ENCODE data around the gene MGME1.

DNA sequence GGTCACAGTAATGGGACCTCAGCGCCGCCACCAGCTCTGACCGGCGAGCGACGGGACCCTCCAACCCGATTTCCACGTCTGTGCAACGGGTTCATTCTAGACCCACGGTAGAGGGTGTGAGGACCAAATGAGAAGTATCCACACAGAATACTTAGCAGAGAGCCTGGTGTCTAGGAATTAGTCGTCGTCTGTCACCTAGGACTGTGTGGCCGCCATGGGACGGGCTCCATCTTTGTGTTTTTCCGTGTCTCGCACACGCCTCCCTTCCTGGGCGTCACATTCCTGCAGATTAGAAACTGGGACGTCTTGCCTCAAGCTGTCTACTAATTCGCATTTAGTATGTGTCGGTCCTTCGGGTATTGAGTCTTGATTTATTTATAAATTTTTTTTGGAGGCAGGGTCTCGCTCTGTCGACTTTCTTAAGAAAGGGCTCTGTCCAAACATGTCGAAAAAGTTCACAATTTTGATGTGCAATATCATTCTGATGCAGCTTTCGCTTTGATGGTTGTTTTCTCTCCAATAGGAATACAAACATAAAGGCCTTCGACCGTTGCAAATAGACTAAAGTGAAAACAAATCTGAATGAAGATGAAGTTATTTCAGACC lies 563 bp downstream of the MGME1 start:
- TF ChIP-seq EGR1 (conservative IDR thresholded peaks at IDR 0.05) (no peak), MXI1 (IDR thresholded peaks at IDR 0.05; ENCODE audit: low read depth, low read length) (no peak), ZEB2 (IDR thresholded peaks at IDR 0.05) (no peak), ZNF197 (CRISPR knock-in tag; IDR thresholded peaks at IDR 0.05; ENCODE audit: low read depth) (no peak), ILF3 (IDR thresholded peaks at IDR 0.05; ENCODE audit: borderline replicate concordance) (no peak), ZKSCAN3 (CRISPR knock-in tag; IDR thresholded peaks at IDR 0.05) (no peak), TEAD2 (tag; IDR thresholded peaks at IDR 0.05) (no peak), POLR2A (conservative IDR thresholded peaks at IDR 0.05) (no peak; the same call in 1 of the 2 replicates), TEAD4 (IDR thresholded peaks at IDR 0.05; ENCODE audit: low read length) (no peak), TEAD4 (CRISPR knock-in tag; IDR thresholded peaks at IDR 0.05; ENCODE audit: borderline replicate concordance) (no peak), ZNF232 (CRISPR knock-in tag; IDR thresholded peaks at IDR 0.05) (no peak)
- TF ChIP-seq, protein P1, sequence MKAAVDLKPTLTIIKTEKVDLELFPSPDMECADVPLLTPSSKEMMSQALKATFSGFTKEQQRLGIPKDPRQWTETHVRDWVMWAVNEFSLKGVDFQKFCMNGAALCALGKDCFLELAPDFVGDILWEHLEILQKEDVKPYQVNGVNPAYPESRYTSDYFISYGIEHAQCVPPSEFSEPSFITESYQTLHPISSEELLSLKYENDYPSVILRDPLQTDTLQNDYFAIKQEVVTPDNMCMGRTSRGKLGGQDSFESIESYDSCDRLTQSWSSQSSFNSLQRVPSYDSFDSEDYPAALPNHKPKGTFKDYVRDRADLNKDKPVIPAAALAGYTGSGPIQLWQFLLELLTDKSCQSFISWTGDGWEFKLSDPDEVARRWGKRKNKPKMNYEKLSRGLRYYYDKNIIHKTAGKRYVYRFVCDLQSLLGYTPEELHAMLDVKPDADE (conservative IDR thresholded peaks at IDR 0.05; ENCODE audit: control insufficient read depth, low read depth, low read length) = no peak
